ENCODE results near the gene PLA2G7.

The PLA2G7 gene

GRCh38 chr6:46687619-46688097 lies 47.5 kb downstream of the PLA2G7 start, which contains the start of gene TDRD6:
TDRD6 (plus strand) TSS chr6:46687885; CDS start chr6:46688129, 244 bp downstream.
- no peak for DNase-seq

GRCh38 chr6:46684771-46685170 lies 50.4 kb downstream of the PLA2G7 start:
- DNase-seq: no peak

- no peak for DNase-seq
These were observed 57.9 kb downstream of the PLA2G7 start for GRCh38 chr6:46677314-46677654.

GRCh38 chr6:46676604-46677313 lies 58.4 kb downstream of the PLA2G7 start:
- DNase-seq: no peak

GRCh38 chr6:46674410-46674809 lies 60.8 kb downstream of the PLA2G7 start:
- DNase-seq: no peak

- DNase-seq: no peak
These were observed 67.8 kb downstream of the PLA2G7 start for GRCh38 chr6:46667377-46667776.

- DNase-seq: no peak
These were observed 73.7 kb downstream of the PLA2G7 start for GRCh38 chr6:46661483-46661882.

- DNase-seq: no peak
These were observed 77.5 kb downstream of the PLA2G7 start for GRCh38 chr6:46657642-46658041.

GRCh38 chr6:46655803-46656202 lies 79.4 kb downstream of the PLA2G7 start:
- DNase-seq: no peak

All from NCI-H1092 treated with DMSO at 0.1 percent for 48 hours (cell line).